NCI-H69 (cell line): ENCODE data around the gene PTPRJ.
"Not testable (repeated sequence)": the region's sequence is repeated elsewhere in the genome, so short reads cannot be mapped to it uniquely, and the experiment has no call there.

ENCODE experiments used
- DNase-seq: peaks from one replicate; lab custom pipeline; 2025; lab: John Stamatoyannopoulos, UW

PTPRJ gene

GRCh38 chr11:48017831-48018527 is 37.6 kb downstream of the PTPRJ start:
- no peak for DNase-seq

GRCh38 chr11:48018528-48019216 is 38.3 kb downstream of the PTPRJ start:
- no peak for DNase-seq

GRCh38 chr11:48019217-48019584 is 38.8 kb downstream of the PTPRJ start:
- no peak for DNase-seq

GRCh38 chr11:48019595-48019994 is 39.2 kb downstream of the PTPRJ start:
- no peak for DNase-seq

GRCh38 chr11:48020092-48020755 is 39.9 kb downstream of the PTPRJ start:
- DNase-seq, result no peak

- peak; percentile 45 for DNase-seq
Measured at GRCh38 chr11:48021201-48021820, 41.0 kb downstream of the PTPRJ start.

GRCh38 chr11:48022445-48022844 is 42.1 kb downstream of the PTPRJ start:
- no peak for DNase-seq

GRCh38 chr11:48023608-48024007 is 43.2 kb downstream of the PTPRJ start:
- not testable (repeated sequence) for DNase-seq

GRCh38 chr11:48024635-48025071 is 44.3 kb downstream of the PTPRJ start:
- peak; percentile 93 for DNase-seq

- DNase-seq, result peak; percentile 70
Measured at GRCh38 chr11:48025293-48025983, 45.1 kb downstream of the PTPRJ start.

GRCh38 chr11:48025984-48026340 is 45.6 kb downstream of the PTPRJ start:
- DNase-seq, result no peak

- DNase-seq, result no peak
Measured at GRCh38 chr11:48028914-48029680, 48.7 kb downstream of the PTPRJ start.

GRCh38 chr11:48029681-48030290 is 49.4 kb downstream of the PTPRJ start:
- DNase-seq, result no peak

- DNase-seq, result no peak
Measured at GRCh38 chr11:48031602-48032001, 51.2 kb downstream of the PTPRJ start.

- no peak for DNase-seq
Measured at GRCh38 chr11:48032721-48033120, 52.4 kb downstream of the PTPRJ start.

- DNase-seq, result no peak
Measured at GRCh38 chr11:48033918-48034341, 53.6 kb downstream of the PTPRJ start.

GRCh38 chr11:48034926-48035871 is 54.8 kb downstream of the PTPRJ start:
- no peak for DNase-seq

GRCh38 chr11:48036011-48036410 is 55.7 kb downstream of the PTPRJ start:
- DNase-seq, result no peak

- no peak for DNase-seq
Measured at GRCh38 chr11:48036466-48036865, 56.1 kb downstream of the PTPRJ start.
